Activated naive CD8-positive, alpha-beta T cell (primary cell): Measurements from ENCODE around the gene ZKSCAN3.
"Not testable (repeated sequence)": the region's sequence is repeated elsewhere in the genome, so short reads cannot be mapped to it uniquely, and the experiment has no call there.

Experiments used
- H3K27ac Mint-ChIP-seq: one replicate; pipeline ENCODE4 v1.8.0; 2021; ENCODE audit warnings: mixed read lengths
- H3K27me3 Mint-ChIP-seq: one replicate; pipeline ENCODE4 v1.8.0; 2021; ENCODE audit warnings: mixed read lengths
- H3K36me3 Mint-ChIP-seq: one replicate; pipeline ENCODE4 v1.8.0; 2021; ENCODE audit warnings: mixed read lengths
- H3K4me1 Mint-ChIP-seq: one replicate; pipeline ENCODE4 v1.8.0; 2021; ENCODE audit warnings: low read depth, mixed read lengths
- H3K4me3 Mint-ChIP-seq: one replicate; pipeline ENCODE4 v1.8.0; 2021; ENCODE audit warnings: mild to moderate bottlenecking, mixed read lengths
- H3K9me3 Mint-ChIP-seq: one replicate; pipeline ENCODE4 v1.8.0; 2021; ENCODE audit warnings: low read depth, mixed read lengths

Gene ZKSCAN3

GRCh38 chr6:28380381-28380780 is 30.6 kb downstream of the ZKSCAN3 start:
- Mint-ChIP-seq H3K9me3 (no peaks in the 10 kb centered on the region), H3K27ac (no peak overlapping the region), H3K4me3 (no peak overlapping the region), H3K4me1 (peaks cover 17% of the 10 kb centered on the region), H3K27me3 (no peaks in the 10 kb centered on the region), H3K36me3 (peaks cover 39% of the 10 kb centered on the region)

DNA sequence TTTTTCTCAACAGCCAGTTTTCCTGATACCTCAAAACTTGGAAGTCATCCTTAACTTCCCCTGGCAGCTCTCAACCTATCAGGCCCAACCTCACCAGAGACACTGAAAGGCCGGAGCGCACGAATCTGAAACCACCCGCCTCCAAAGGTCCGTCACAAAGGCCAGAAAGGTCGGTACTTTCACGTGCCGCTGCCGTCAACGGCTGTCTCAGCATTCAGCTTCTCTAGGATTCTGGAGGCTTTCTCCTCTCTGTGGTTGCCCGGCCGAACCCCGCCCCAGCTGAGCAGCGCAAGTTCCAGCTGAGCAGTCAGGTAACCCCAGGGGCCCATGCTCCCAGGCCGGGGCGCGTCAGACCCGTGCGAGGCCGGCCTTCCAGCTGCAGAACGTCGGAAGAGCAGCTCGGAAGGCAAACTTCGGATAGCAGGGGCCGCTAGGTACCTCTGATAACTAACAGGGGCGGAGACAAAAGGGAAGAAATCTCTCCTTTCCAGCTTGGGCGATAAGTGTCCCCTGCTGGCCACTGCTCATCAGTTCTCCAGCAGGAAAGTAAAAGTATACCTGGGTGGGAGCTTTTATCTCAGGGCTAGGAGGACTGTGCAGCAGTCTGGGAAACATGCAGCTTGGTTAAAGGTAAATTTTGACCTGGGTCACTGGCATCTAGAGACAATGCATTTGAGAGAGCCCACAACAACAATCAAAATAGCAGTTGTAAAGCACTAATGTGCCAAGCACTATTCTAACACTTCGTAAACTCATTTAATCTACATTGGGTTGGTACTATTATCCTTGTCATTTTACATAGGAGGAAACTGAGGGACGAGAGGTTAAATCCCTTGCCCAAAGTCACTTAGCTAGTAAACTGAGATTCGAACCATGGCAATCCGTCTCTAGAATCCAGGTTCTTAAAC is 33.7 kb downstream of the ZKSCAN3 start:
- Mint-ChIP-seq H3K36me3 (peaks cover 42% of the 10 kb centered on the region), H3K4me1 (peaks cover 28% of the 10 kb centered on the region), H3K27me3 (no peaks in the 10 kb centered on the region), H3K4me3 (peak overlapping the region; percentile 81), H3K9me3 (no peaks in the 10 kb centered on the region), H3K27ac (peak overlapping the region; percentile 50)

DNA sequence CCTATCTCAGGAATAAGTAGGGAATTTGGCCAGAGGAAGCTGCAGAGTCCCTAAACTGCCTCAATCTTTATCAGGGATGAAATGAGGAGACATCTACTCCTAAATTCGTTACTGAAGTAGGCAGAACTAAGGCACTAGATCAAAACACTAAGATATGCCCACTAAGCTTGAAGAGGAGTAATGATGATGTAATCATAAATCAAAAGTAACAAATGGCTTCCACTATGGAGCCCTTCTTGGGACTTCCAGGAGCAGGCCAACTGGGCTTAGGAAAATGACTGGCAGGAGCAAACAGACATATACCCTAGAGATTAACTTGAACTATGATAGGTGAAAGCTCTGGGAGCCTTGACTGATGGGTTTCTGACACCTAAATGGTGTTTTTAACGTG is 34.4 kb downstream of the ZKSCAN3 start:
- H3K9me3 Mint-ChIP-seq: no peaks in the 10 kb centered on the region
- H3K4me1 Mint-ChIP-seq: peaks cover 33% of the 10 kb centered on the region
- H3K27ac Mint-ChIP-seq: no peak overlapping the region
- H3K4me3 Mint-ChIP-seq: no peak overlapping the region
- H3K27me3 Mint-ChIP-seq: no peaks in the 10 kb centered on the region
- peaks cover 46% of the 10 kb centered on the region for H3K36me3 Mint-ChIP-seq

- no peaks in the 10 kb centered on the region for H3K27me3 Mint-ChIP-seq
- H3K4me3 Mint-ChIP-seq: no peak overlapping the region
- H3K27ac Mint-ChIP-seq: no peak overlapping the region
- no peaks in the 10 kb centered on the region for H3K9me3 Mint-ChIP-seq
- H3K36me3 Mint-ChIP-seq: peaks cover 48% of the 10 kb centered on the region
- peaks cover 40% of the 10 kb centered on the region for H3K4me1 Mint-ChIP-seq
These were observed 40.9 kb downstream of the ZKSCAN3 start for GRCh38 chr6:28390688-28391087.

GRCh38 chr6:28393912-28394662 is 44.3 kb downstream of the ZKSCAN3 start:
- Mint-ChIP-seq H3K4me1 (peaks cover 53% of the 10 kb centered on the region), H3K36me3 (peaks cover 43% of the 10 kb centered on the region), H3K27ac (peak overlapping the region; percentile 29)

DNA sequence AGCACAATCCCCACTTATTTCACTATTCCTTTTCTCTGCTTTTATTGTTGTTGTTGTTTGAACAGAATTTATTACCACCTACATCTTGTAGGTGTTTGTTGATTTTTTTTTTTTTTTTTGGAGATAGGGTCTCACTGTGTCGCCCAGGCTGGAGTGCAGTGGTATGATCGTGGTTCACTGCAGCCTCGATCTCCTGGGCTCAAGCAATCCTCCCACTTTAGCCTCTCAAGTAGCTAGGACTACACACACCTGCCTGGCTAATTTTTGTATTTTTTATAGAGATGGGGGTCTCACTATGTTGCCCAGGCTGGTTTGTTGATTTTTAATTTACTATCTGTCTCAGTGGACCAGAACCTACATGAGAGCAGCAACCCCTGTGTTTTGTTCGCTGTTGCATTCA is 46.2 kb downstream of the ZKSCAN3 start:
- H3K9me3 Mint-ChIP-seq: no peaks in the 10 kb centered on the region
- H3K4me1 Mint-ChIP-seq: peaks cover 53% of the 10 kb centered on the region
- no peak overlapping the region for H3K27ac Mint-ChIP-seq

More at GRCh38 chr6:28393912-28394662, 44.3 kb downstream of the ZKSCAN3 start:
- Mint-ChIP-seq H3K9me3 (no peaks in the 10 kb centered on the region), H3K27me3 (no peaks in the 10 kb centered on the region), H3K4me3 (no peak overlapping the region)

DNA sequence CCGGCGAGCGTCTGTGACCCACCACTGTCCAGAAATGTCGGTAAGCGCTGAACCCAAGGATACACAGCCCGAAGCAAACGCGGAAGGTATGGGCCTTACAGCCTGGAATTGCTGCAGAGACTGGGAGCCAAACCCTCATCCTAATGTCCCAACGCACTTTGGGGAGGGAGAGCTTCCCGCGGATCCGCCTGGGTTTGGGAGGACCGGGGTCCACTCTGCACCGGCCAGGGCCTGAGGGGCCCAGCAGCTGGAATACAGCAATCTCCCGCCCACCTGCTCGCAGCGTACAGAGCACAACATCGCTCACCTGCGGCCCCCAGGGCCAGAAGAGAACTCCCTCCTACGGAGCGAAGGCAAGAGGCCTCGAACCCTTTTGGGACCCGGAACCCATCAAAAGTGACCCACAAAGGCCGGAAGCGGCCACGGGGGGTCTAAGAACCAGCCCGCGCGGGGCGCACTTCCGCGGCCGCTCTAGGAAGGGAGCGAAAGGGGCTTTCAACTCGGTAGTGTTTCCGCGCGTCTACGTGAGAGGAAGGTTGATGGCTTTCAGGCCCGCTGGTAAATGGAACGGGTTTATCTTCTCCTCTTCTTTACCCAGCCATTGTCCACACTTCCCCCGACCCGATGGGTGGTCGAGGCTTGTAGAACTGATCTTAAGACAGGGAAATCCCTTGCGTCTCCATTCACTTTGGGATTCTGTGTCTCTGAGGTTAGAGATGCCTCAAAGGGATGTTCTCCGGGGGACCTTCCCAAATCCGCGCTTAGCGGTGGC is 49.8 kb downstream of the ZKSCAN3 start, which contains the start of gene ZSCAN12:
Gene ZSCAN12, minus strand, starts transcription at position 398 of the 772 bp plus-strand sequence. CDS start 1,342 bp downstream, outside the sequence.
- H3K4me3 Mint-ChIP-seq: peak within 1 kb of the TSS; percentile 93
- peaks cover 44% of the 10 kb centered on the region for H3K4me1 Mint-ChIP-seq
- H3K27ac Mint-ChIP-seq: peak within 1 kb of the TSS; percentile 93
- peaks cover 25% of the 10 kb centered on the region for H3K36me3 Mint-ChIP-seq
- peaks cover 8% of the 10 kb centered on the region for H3K27me3 Mint-ChIP-seq
- H3K9me3 Mint-ChIP-seq: no peaks in the 10 kb centered on the region

More for the DNA sequence above, 46.2 kb downstream of the ZKSCAN3 start:
- no peaks in the 10 kb centered on the region for H3K27me3 Mint-ChIP-seq
- peaks cover 35% of the 10 kb centered on the region for H3K36me3 Mint-ChIP-seq
- H3K4me3 Mint-ChIP-seq: peak overlapping the region; percentile 18

DNA sequence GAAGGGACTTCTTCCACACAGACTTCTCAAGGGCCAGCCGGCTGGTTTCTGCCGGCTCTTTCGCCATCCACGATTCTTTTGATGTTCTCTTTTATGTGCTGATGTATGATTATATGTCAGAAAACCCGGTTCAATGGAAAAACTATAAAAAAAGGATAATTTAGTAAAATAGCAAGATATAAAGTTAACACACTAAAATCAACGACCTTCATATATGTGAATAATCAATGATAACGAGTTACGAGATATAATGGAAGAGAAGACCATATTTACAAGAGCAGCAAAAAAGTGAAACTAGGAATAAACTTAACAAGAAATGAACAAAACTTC is 50.3 kb downstream of the ZKSCAN3 start:
- peaks cover 10% of the 10 kb centered on the region for H3K27me3 Mint-ChIP-seq
- peak overlapping the region; percentile 93 for H3K4me3 Mint-ChIP-seq
- H3K36me3 Mint-ChIP-seq: peaks cover 24% of the 10 kb centered on the region
- no peaks in the 10 kb centered on the region for H3K9me3 Mint-ChIP-seq
- H3K4me1 Mint-ChIP-seq: peaks cover 41% of the 10 kb centered on the region
- H3K27ac Mint-ChIP-seq: peak overlapping the region; percentile 93

DNA sequence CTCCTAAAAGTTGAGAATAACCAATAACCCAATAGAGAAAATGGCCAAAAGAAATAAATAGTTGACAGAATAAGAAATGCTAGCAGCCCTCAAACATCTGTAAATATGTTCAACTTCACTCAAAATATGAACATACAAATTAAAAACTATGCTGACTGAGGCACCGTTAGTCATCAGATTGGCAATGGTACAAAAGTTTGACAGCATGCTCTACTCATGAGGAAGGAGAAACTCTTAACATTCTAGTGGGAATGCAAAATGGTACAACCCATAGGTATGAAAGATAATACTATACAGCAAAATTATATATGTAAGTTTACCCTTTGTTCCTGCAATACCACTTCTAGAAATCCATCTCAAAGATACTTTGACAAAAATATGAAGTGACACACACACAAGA is 51.4 kb downstream of the ZKSCAN3 start:
- Mint-ChIP-seq H3K36me3 (peaks cover 19% of the 10 kb centered on the region), H3K9me3 (no peaks in the 10 kb centered on the region), H3K27me3 (peaks cover 15% of the 10 kb centered on the region), H3K27ac (no peak overlapping the region), H3K4me3 (peak overlapping the region; percentile 3), H3K4me1 (peaks cover 30% of the 10 kb centered on the region)

- Mint-ChIP-seq H3K36me3 (peaks cover 15% of the 10 kb centered on the region), H3K27ac (no peak overlapping the region), H3K27me3 (peaks cover 18% of the 10 kb centered on the region), H3K4me1 (peaks cover 20% of the 10 kb centered on the region), H3K4me3 (no peak overlapping the region), H3K9me3 (no peaks in the 10 kb centered on the region)
These were observed 52.5 kb downstream of the ZKSCAN3 start for GRCh38 chr6:28402197-28402596.

GRCh38 chr6:28403923-28404322 is 54.2 kb downstream of the ZKSCAN3 start:
- not testable (repeated sequence) for H3K36me3 Mint-ChIP-seq, H3K4me1 Mint-ChIP-seq, H3K4me3 Mint-ChIP-seq, H3K9me3 Mint-ChIP-seq, H3K27ac Mint-ChIP-seq
- peaks cover 20% of the 10 kb centered on the region for H3K27me3 Mint-ChIP-seq

- Mint-ChIP-seq H3K4me1 (no peaks in the 10 kb centered on the region), H3K4me3 (no peak overlapping the region), H3K27me3 (peaks cover 34% of the 10 kb centered on the region), H3K36me3 (no peaks in the 10 kb centered on the region), H3K27ac (no peak overlapping the region), H3K9me3 (no peaks in the 10 kb centered on the region)
These were observed 57.7 kb downstream of the ZKSCAN3 start for GRCh38 chr6:28407401-28407800.

DNA sequence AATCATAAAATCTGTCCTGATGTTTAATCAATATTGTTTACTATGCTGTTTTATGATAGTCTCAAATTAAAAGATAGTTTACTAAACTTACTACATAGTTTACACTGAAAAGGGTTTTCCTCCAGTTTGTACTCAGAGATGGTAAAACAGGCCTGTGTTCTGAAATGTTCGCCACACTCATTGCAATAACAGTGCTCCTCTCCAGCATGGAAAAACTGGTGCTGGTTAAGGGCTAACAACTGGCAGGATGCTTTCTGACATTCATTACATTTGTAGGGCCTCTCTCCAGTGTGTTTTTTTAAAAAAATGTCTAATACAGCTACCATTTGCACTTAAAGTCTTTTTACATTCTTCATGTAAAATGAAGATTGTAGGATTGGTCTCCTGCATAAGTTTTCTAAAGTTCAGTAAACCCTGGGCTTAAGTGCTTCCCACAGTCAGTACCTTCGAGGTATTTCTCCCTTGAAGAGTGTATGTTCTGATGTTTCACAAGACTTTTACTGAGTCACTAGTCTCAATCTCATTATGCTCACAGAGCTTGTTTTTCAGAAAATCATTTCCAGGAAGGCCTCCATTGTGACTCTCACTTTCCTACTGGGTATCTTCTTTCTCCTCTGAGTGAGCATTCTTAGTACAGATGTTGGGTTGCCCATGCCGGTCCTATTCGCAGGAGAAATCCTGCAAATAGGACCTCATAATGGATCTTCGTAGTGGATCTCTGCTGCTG is 58.5 kb downstream of the ZKSCAN3 start:
- Mint-ChIP-seq H3K9me3 (no peaks in the 10 kb centered on the region), H3K36me3 (no peaks in the 10 kb centered on the region), H3K27me3 (peaks cover 34% of the 10 kb centered on the region), H3K4me3 (no peak overlapping the region), H3K27ac (no peak overlapping the region), H3K4me1 (no peaks in the 10 kb centered on the region)

- H3K4me1 Mint-ChIP-seq: no peaks in the 10 kb centered on the region
- H3K9me3 Mint-ChIP-seq: no peaks in the 10 kb centered on the region
- peaks cover 27% of the 10 kb centered on the region for H3K27me3 Mint-ChIP-seq
- no peak overlapping the region for H3K27ac Mint-ChIP-seq
- H3K36me3 Mint-ChIP-seq: no peaks in the 10 kb centered on the region
- H3K4me3 Mint-ChIP-seq: no peak overlapping the region
These were observed 61.0 kb downstream of the ZKSCAN3 start for GRCh38 chr6:28410767-28411166.
